Measurements from ENCODE around the gene MYH16.

Gene MYH16

DNA sequence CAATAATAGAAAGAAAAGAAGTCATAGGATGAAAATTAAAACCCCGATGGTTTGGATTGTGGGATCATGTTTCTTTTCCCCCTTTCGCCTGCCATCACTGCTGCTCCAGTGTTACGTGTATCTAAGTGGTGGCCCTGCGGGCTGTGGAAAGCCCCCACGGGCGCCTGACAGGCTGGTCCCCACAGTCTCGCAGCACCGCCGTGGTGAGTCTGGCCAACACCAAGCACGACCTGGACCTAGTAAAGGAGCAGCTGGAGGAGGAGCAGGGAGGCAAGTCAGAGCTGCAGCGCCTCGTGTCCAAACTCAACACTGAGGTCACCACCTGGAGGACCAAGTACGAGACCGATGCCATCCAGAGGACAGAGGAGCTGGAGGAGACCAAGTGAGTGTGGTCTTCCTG, 19.5 kb downstream of the MYH16 start:
- TF ChIP-seq, protein P1, sequence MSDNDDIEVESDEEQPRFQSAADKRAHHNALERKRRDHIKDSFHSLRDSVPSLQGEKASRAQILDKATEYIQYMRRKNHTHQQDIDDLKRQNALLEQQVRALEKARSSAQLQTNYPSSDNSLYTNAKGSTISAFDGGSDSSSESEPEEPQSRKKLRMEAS (IDR thresholded peaks at IDR 0.05; ENCODE audit: low read depth, low read length), result no peak
- TF ChIP-seq, protein P2, sequence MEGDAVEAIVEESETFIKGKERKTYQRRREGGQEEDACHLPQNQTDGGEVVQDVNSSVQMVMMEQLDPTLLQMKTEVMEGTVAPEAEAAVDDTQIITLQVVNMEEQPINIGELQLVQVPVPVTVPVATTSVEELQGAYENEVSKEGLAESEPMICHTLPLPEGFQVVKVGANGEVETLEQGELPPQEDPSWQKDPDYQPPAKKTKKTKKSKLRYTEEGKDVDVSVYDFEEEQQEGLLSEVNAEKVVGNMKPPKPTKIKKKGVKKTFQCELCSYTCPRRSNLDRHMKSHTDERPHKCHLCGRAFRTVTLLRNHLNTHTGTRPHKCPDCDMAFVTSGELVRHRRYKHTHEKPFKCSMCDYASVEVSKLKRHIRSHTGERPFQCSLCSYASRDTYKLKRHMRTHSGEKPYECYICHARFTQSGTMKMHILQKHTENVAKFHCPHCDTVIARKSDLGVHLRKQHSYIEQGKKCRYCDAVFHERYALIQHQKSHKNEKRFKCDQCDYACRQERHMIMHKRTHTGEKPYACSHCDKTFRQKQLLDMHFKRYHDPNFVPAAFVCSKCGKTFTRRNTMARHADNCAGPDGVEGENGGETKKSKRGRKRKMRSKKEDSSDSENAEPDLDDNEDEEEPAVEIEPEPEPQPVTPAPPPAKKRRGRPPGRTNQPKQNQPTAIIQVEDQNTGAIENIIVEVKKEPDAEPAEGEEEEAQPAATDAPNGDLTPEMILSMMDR (IDR thresholded peaks at IDR 0.05; ENCODE audit: low read depth, low read length), result no peak
- no peak for TF ChIP-seq MYC (IDR thresholded peaks at IDR 0.05; ENCODE audit: low read depth, low read length)
- TF ChIP-seq POLR2A (IDR thresholded peaks at IDR 0.05; ENCODE audit: extremely low read depth, insufficient read length), result no peak
- no peak overlapping the region for H3K4me3 ChIP-seq (ENCODE audit: low read depth, low read length)
- DNase-seq (ENCODE audit: low read depth), result no peak

DNA sequence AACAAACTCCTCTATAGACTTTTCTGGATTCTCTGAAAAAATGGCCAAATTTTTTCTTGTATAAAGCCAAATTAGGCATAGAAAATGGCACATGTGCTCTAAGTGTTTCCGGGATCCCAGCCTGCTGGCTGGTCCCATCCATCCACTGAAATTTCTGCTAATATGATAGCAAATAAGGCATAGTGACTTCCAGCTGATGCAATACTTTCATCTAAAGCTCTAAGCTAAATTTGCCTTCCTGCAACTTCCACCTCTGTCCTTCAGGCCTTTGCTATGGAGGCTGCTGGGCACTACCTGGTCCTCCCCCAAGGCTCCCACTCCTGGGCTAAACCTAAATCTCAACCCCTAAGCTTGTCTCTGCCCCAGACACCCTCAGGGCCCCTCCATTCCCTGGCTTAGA, 20.5 kb downstream of the MYH16 start:
- no peak overlapping the region for H3K4me3 ChIP-seq (ENCODE audit: low read depth, low read length)
- TF ChIP-seq MYC (IDR thresholded peaks at IDR 0.05; ENCODE audit: low read depth, low read length) (no peak), POLR2A (IDR thresholded peaks at IDR 0.05; ENCODE audit: extremely low read depth, insufficient read length) (no peak)
- TF ChIP-seq, protein P2 (IDR thresholded peaks at IDR 0.05; ENCODE audit: low read depth, low read length), result no peak
- TF ChIP-seq, protein P1 (IDR thresholded peaks at IDR 0.05; ENCODE audit: low read depth, low read length), result no peak
- DNase-seq (ENCODE audit: low read depth), result no peak

DNA sequence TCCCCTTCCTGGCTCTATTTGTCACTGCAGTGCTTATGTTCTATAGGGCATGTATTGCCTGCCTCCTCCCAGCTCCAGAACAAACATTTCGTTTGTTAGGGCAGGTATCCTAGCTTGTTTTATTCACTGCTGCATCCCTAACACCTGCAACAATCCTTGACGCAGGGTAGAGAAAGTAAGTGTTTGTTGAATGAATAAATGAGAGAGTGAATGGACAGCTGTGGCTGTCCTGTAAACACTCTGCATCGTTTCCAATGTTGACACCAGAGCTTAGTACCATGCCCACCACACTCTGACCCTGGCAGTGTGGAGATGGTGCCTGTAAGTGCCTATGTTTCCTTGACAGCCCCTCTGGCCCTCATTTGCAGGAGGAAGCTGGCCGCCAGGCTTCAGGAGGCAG, 21.0 kb downstream of the MYH16 start:
- TF ChIP-seq, protein P2 (IDR thresholded peaks at IDR 0.05; ENCODE audit: low read depth, low read length), result no peak
- no peak for TF ChIP-seq MYC (IDR thresholded peaks at IDR 0.05; ENCODE audit: low read depth, low read length)
- TF ChIP-seq, protein P1 (IDR thresholded peaks at IDR 0.05; ENCODE audit: low read depth, low read length), result no peak
- no peak for TF ChIP-seq POLR2A (IDR thresholded peaks at IDR 0.05; ENCODE audit: extremely low read depth, insufficient read length)
- no peak for DNase-seq (ENCODE audit: low read depth)
- no peak overlapping the region for H3K4me3 ChIP-seq (ENCODE audit: low read depth, low read length)

DNA sequence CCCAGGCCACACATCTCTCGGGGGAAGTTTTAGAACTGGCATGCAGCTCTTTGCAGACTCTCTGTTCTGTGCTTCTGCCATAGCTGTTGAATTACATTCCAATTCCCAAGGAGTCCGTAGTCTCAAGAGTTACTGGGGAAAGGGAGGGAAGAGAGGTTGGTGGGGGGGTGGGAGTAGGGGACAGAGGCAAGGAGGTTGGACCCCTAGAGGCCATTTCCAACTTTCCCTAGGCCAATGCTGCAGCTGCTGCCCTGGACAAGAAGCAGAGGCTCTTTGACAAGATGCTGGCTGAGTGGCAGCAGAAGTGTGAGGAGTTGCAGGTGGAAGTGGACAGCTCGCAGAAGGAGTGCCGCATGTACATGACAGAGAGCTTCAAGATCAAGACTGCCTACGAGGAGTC, 23.8 kb downstream of the MYH16 start:
- TF ChIP-seq, protein P2 (IDR thresholded peaks at IDR 0.05; ENCODE audit: low read depth, low read length), result no peak
- TF ChIP-seq POLR2A (IDR thresholded peaks at IDR 0.05; ENCODE audit: extremely low read depth, insufficient read length), result no peak
- TF ChIP-seq, protein P1 (IDR thresholded peaks at IDR 0.05; ENCODE audit: low read depth, low read length), result no peak
- TF ChIP-seq MYC (IDR thresholded peaks at IDR 0.05; ENCODE audit: low read depth, low read length), result no peak

DNA sequence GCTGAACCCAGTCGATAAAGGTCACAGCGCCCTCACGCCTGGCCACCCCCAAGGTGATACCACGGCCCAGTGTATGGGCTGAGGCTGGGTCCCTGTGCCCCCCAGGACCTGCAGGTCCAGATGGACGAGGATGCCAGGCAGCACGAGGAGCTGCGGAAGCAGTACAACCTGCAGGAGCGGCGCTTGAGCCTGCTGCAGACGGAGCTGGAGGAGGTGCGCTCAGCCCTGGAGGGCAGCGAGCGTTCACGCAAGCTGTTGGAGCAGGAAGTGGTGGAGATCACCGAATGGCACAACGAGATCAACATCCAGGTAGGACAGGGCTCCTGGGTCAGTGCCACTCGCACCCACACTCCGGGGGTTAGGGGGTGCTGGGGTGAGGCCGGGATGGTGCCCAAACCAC, 28.9 kb downstream of the MYH16 start:
- H3K4me3 ChIP-seq (ENCODE audit: low read depth, low read length), result no peak overlapping the region
- DNase-seq (ENCODE audit: low read depth), result no peak

More for the DNA sequence above, 23.8 kb downstream of the MYH16 start:
- no peak overlapping the region for H3K4me3 ChIP-seq (ENCODE audit: low read depth, low read length)
- no peak for DNase-seq (ENCODE audit: low read depth)

More for the DNA sequence above, 28.9 kb downstream of the MYH16 start:
- no peak for TF ChIP-seq POLR2A (IDR thresholded peaks at IDR 0.05; ENCODE audit: extremely low read depth, insufficient read length)
- TF ChIP-seq, protein P2 (IDR thresholded peaks at IDR 0.05; ENCODE audit: low read depth, low read length), result no peak
- TF ChIP-seq, protein P1 (IDR thresholded peaks at IDR 0.05; ENCODE audit: low read depth, low read length), result no peak
- TF ChIP-seq MYC (IDR thresholded peaks at IDR 0.05; ENCODE audit: low read depth, low read length), result no peak
